Liver (tissue), 9 donors: ENCODE data around the gene GALNT17. TPM values are rescaled to one million over a fixed set of nuclear protein-coding genes. Genes with fewer than 3 reads are reported as not detected.

Experiments used
- DNase-seq: peaks from one replicate; pipeline ENCODE4 v3.0.0-alpha.2; 2017; ENCODE audit warnings: low spot score
- H3K27ac ChIP-seq, 2 donors: one replicate each; pipeline ENCODE4 v1.7.0; 2013; ENCODE audit warnings: inconsistent platforms in 2 of 2, low read length in 2 of 2, control low read depth in 1 of 2, low read depth in 1 of 2, mild to moderate bottlenecking in 1 of 2
- H3K27me3 ChIP-seq, 4 donors: one replicate each; pipeline versions ENCODE4 v1.6.1 to v1.7.0; 2013; ENCODE audit warnings: low read length in 3 of 4, inconsistent platforms in 1 of 4, mild to moderate bottlenecking in 1 of 4, moderate library complexity in 1 of 4; ENCODE audit not compliant: control insufficient read depth in 4 of 4, insufficient read depth in 4 of 4
- H3K36me3 ChIP-seq, 4 donors: one replicate each; pipeline versions ENCODE4 v1.6.1 to v1.7.0; 2013; ENCODE audit warnings: low read length in 3 of 4, mild to moderate bottlenecking in 3 of 4, low read depth in 1 of 4, moderate library complexity in 1 of 4; ENCODE audit not compliant: control insufficient read depth in 4 of 4, insufficient read depth in 3 of 4
- H3K4me1 ChIP-seq, 4 donors: one replicate each; pipeline versions ENCODE4 v1.6.1 to v1.7.0; 2013; ENCODE audit warnings: low read length in 3 of 4, mild to moderate bottlenecking in 3 of 4, moderate library complexity in 1 of 4; ENCODE audit not compliant: control insufficient read depth in 4 of 4, insufficient read depth in 4 of 4
- H3K4me3 ChIP-seq, 3 donors: one replicate each; pipeline versions ENCODE4 v1.6.1 to v1.7.0; 2013; ENCODE audit warnings: low read length in 3 of 3, control low read depth in 1 of 3, low read depth in 1 of 3, mild to moderate bottlenecking in 1 of 3
- H3K9ac ChIP-seq, 2 donors: one replicate each; pipeline ENCODE4 v1.7.0; 2013; ENCODE audit warnings: low read length in 2 of 2, mild to moderate bottlenecking in 2 of 2, moderate library complexity in 2 of 2, control low read depth in 1 of 2, low read depth in 1 of 2
- H3K9me3 ChIP-seq, 4 donors: one replicate each; pipeline versions ENCODE4 v1.6.1 to v1.7.0; 2013; ENCODE audit warnings: low read length in 3 of 4; ENCODE audit not compliant: control insufficient read depth in 4 of 4
- EGR1 ChIP-seq, 2 donors: IDR thresholded peaks; 2 replicates each; pipeline ENCODE4 v1.6.1; 2016 to 2018; ENCODE audit warnings: antibody characterized with exemption in 2 of 2, low read depth in 2 of 2
- FOXA1 ChIP-seq: IDR thresholded peaks from 2 replicates; pipeline ENCODE4 v1.6.1; 2016; ENCODE audit warnings: antibody characterized with exemption
- FOXA2 ChIP-seq: IDR thresholded peaks from 2 replicates; pipeline ENCODE4 v1.6.1; 2016; ENCODE audit warnings: antibody characterized with exemption
- GABPA ChIP-seq, 2 donors: IDR thresholded peaks in 1 of 2; conservative IDR thresholded peaks in 1 of 2; 2 replicates each; pipeline ENCODE4 v1.6.1; 2016; ENCODE audit warnings: antibody characterized with exemption in 2 of 2, mild to moderate bottlenecking in 1 of 2, moderate library complexity in 1 of 2
- HNF4A ChIP-seq, 2 donors: conservative IDR thresholded peaks; 2 replicates each; pipeline ENCODE4 v1.6.1; 2016; ENCODE audit warnings: antibody characterized with exemption in 2 of 2, mild to moderate bottlenecking in 2 of 2
- HNF4G ChIP-seq: IDR thresholded peaks from 2 replicates; pipeline ENCODE4 v1.6.1; 2016; ENCODE audit warnings: antibody characterized with exemption
- JUND ChIP-seq, 2 donors: IDR thresholded peaks; 2 replicates each; pipeline ENCODE4 v1.6.1; 2016; ENCODE audit warnings: antibody characterized with exemption in 2 of 2
- NR2F2 ChIP-seq: IDR thresholded peaks from 2 replicates; pipeline ENCODE4 v1.6.1; 2016; ENCODE audit warnings: antibody characterized with exemption
- RAD21 ChIP-seq, 2 donors: IDR thresholded peaks; 2 replicates each; pipeline ENCODE4 v1.6.1; 2016; ENCODE audit warnings: antibody characterized with exemption in 2 of 2, mild to moderate bottlenecking in 2 of 2
- RXRA ChIP-seq, 2 donors: IDR thresholded peaks; 2 replicates each; pipeline ENCODE4 v1.6.1; 2017 to 2018; ENCODE audit warnings: antibody characterized with exemption in 2 of 2, mild to moderate bottlenecking in 1 of 2
- TAF1 ChIP-seq: conservative IDR thresholded peaks from 2 replicates; pipeline ENCODE4 v1.6.1; 2016; ENCODE audit warnings: antibody characterized with exemption, mild to moderate bottlenecking
- YY1 ChIP-seq: IDR thresholded peaks from 2 replicates; pipeline ENCODE4 v1.6.1; 2016; ENCODE audit warnings: antibody characterized with exemption, mild to moderate bottlenecking
- WGBS: extraction: QIAGEN DNeasy Blood & Tissue Kit; methylation state at CpG from one replicate; pipeline ENCODE4 v1.1.7; 2013; 5-methylcytosine and 5-hydroxymethylcytosine counted together
- polyA plus RNA-seq, 2 donors: library from polyadenylated mRNA; stranded (reverse) in 1 of 2; unstranded in 1 of 2; fragments of 200-250 nt in 1 of 2; fragments of >200 nt in 1 of 2; fragmentation: Nextera tagmentation in 1 of 2; extraction: Ambion mirVana in 1 of 2; gene quantifications; one replicate each; pipeline versions ENCODE4 v1.2.1 to v1.2.3, GENCODE V29; 2013 to 2015
- total RNA-seq, 2 donors: library from RNA; depleted of rRNA; stranded (reverse); fragments of >200 nt; gene quantifications; one replicate each; pipeline ENCODE4 v1.2.3, GENCODE V29; 2014
- TF ChIP-seq, protein P1 (sequence below): IDR thresholded peaks from 2 replicates; pipeline ENCODE4 v1.6.1; 2016; ENCODE audit warnings: antibody characterized with exemption
- TF ChIP-seq, protein P2 (sequence below): fragments of 150-350 bp; IDR thresholded peaks from 2 replicates; pipeline ENCODE4 v1.5.1; 2017; ENCODE audit warnings: improper control_type of control experiment, low read depth, low read length; ENCODE audit not compliant: missing input control
- TF ChIP-seq, protein P3 (sequence below): IDR thresholded peaks from 2 replicates; pipeline ENCODE4 v1.6.1; 2016; ENCODE audit warnings: antibody characterized with exemption
- TF ChIP-seq, protein P4 (sequence below): IDR thresholded peaks from 2 replicates; pipeline ENCODE4 v1.6.1; 2016; ENCODE audit warnings: antibody characterized with exemption
- donor health status: healthy.
- donor health status: healthy.
- donor health status: healthy.
- donor health status: healthy.
- donor health status: healthy.

Gene GALNT17
- total and polyA plus RNA-seq, 4 donors, result 0.10 to 0.42 (median 0.37) TPM; not detected in 1

DNA sequence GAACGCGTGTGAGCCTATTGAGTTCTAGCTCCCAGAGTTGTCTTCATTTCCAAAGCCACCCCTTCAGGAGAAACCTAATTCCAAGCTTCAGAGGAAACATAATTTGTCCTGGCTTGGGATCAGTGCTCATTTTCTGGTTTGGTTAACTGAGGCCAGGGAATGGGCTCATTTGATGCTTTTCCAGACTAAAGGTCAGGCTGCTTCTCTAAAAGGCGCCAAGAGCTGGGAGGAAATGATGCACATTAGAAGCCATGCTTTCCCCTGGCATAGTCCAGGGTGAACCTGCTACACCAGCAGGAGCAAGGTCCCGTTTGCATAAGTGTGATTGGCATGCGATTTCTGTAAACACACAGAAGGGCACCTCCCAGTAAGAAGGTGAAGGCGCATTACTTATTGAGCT, 435.0 kb downstream of the GALNT17 start:
- 67% methylated on average over 6 of the region's 6 CpGs for WGBS
- no peak overlapping the region for H3K9ac ChIP-seq
- no peaks in the 10 kb centered on the region for H3K36me3 ChIP-seq
- no peak for DNase-seq
- TF ChIP-seq, protein P1, sequence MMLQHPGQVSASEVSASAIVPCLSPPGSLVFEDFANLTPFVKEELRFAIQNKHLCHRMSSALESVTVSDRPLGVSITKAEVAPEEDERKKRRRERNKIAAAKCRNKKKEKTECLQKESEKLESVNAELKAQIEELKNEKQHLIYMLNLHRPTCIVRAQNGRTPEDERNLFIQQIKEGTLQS, result no peak
- TF ChIP-seq NR2F2, result no peak
- no peak overlapping the region for H3K4me3 ChIP-seq
- no peak overlapping the region for H3K27ac ChIP-seq
- no peaks in the 10 kb centered on the region for H3K4me1 ChIP-seq
- H3K9me3 ChIP-seq, result no peaks in the 10 kb centered on the region
- no peaks in the 10 kb centered on the region for H3K27me3 ChIP-seq

DNA sequence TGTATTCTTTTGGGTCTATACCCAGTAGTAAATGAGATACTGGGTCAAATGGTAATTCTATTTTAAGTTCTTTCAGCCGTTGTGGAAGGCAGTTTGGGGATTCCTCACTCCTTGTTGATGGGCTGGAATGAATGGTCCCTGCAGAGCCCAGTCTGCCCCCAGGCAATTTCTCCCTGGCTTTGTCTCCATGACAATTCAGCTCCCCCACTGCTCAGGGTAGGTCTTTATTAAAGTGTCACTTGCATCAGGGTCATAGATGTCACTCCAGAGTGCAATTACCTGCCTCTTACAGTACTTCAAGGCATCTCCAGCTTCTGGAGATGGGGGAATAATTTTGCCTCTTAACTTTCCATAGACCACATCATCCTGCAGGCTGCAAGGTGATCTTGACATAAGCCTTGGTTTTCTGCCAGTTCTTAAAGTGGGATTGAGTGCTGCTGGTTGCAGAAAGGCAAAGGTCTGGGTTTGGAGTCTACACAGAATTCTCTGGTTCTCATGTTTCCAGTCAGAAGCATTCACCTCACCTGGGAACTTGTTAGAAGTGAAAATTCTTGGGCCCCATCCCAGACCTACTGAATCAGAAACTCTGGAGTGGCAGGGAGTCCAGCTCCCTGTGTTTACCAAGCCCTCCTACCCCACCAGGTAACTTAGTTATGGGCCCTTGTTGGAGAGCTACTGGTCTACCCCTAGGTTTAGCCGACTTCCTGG, 442.4 kb downstream of the GALNT17 start:
- Histone ChIP-seq H3K27ac (no peak overlapping the region), H3K4me1 (no peaks in the 10 kb centered on the region), H3K9me3 (no peaks in the 10 kb centered on the region), H3K27me3 (no peaks in the 10 kb centered on the region), H3K4me3 (no peak overlapping the region), H3K9ac (no peak overlapping the region), H3K36me3 (no peaks in the 10 kb centered on the region)
- TF ChIP-seq NR2F2, result no peak
- no peak for TF ChIP-seq RAD21 (IDR thresholded peaks at IDR 0.05)
- TF ChIP-seq, protein P1, result no peak
- DNase-seq, result no peak
- WGBS, result 72% methylated on average over 2 of the region's 2 CpGs

DNA sequence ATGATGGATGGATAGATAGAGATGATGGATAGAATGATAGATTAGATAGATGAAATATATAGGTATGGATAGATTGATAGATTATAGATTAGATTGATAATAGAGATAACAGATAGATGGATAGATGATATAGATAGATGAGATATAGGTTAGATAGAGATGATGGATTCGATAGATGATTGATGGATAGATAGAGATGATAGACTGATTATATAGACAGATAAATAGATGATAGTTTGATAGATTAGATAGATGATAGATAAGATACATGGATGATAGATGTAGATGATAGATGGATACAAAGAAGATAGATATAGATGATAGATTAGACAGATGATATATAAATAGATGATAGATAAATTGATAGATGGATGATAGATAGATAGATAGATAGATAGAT, 448.1 kb downstream of the GALNT17 start:
- Histone ChIP-seq H3K9me3 (no peaks in the 10 kb centered on the region), H3K4me1 (no peaks in the 10 kb centered on the region), H3K36me3 (no peaks in the 10 kb centered on the region), H3K27me3 (no peaks in the 10 kb centered on the region), H3K4me3 (no peak overlapping the region), H3K27ac (no peak overlapping the region), H3K9ac (no peak overlapping the region)
- TF ChIP-seq HNF4A (conservative IDR thresholded peaks at IDR 0.05) (no peak), RXRA (IDR thresholded peaks at IDR 0.05) (no peak), EGR1 (IDR thresholded peaks at IDR 0.05; ENCODE audit: low read depth in 2 of 2) (no peak), JUND (IDR thresholded peaks at IDR 0.05) (no peak)
- TF ChIP-seq, protein P2, sequence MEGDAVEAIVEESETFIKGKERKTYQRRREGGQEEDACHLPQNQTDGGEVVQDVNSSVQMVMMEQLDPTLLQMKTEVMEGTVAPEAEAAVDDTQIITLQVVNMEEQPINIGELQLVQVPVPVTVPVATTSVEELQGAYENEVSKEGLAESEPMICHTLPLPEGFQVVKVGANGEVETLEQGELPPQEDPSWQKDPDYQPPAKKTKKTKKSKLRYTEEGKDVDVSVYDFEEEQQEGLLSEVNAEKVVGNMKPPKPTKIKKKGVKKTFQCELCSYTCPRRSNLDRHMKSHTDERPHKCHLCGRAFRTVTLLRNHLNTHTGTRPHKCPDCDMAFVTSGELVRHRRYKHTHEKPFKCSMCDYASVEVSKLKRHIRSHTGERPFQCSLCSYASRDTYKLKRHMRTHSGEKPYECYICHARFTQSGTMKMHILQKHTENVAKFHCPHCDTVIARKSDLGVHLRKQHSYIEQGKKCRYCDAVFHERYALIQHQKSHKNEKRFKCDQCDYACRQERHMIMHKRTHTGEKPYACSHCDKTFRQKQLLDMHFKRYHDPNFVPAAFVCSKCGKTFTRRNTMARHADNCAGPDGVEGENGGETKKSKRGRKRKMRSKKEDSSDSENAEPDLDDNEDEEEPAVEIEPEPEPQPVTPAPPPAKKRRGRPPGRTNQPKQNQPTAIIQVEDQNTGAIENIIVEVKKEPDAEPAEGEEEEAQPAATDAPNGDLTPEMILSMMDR, result no peak
- no peak for DNase-seq
- WGBS, result 76% methylated on average over 1 of the region's 1 CpG

DNA sequence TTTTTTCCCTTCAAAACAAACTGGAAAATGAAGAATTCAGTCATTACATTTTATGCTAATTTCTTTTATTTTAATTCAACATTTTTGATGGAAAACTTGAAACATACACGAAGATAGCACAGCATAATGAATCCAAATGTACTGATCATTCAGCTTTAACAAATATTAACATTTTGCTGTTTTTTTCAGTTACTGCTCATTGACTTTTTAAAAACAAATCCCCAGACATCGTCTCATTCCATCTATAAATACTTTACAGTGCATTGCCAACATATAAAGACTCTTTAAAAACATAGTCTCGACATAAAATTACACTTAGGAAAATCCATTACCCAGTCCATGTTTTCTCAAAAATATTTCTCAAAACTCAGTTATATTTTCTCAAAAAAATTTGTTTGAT, 452.3 kb downstream of the GALNT17 start:
- Histone ChIP-seq H3K9me3 (peaks cover 0 to 8% (median 1%) of the 10 kb centered on the region in 4 donors), H3K27me3 (no peaks in the 10 kb centered on the region), H3K9ac (no peak overlapping the region), H3K4me3 (no peak overlapping the region), H3K36me3 (no peaks in the 10 kb centered on the region), H3K4me1 (no peaks in the 10 kb centered on the region), H3K27ac (no peak overlapping the region)
- DNase-seq, result no peak
- TF ChIP-seq HNF4G (no peak), YY1 (no peak), RAD21 (IDR thresholded peaks at IDR 0.05) (no peak), FOXA2 (no peak), EGR1 (IDR thresholded peaks at IDR 0.05; ENCODE audit: low read depth in 2 of 2) (no peak), GABPA (IDR thresholded peaks at IDR 0.05 in 1 of 2, conservative IDR thresholded peaks at IDR 0.05 in 1 of 2) (no peak), FOXA1 (no peak), TAF1 (no peak)
- TF ChIP-seq, protein P1, result no peak
- TF ChIP-seq, protein P3, sequence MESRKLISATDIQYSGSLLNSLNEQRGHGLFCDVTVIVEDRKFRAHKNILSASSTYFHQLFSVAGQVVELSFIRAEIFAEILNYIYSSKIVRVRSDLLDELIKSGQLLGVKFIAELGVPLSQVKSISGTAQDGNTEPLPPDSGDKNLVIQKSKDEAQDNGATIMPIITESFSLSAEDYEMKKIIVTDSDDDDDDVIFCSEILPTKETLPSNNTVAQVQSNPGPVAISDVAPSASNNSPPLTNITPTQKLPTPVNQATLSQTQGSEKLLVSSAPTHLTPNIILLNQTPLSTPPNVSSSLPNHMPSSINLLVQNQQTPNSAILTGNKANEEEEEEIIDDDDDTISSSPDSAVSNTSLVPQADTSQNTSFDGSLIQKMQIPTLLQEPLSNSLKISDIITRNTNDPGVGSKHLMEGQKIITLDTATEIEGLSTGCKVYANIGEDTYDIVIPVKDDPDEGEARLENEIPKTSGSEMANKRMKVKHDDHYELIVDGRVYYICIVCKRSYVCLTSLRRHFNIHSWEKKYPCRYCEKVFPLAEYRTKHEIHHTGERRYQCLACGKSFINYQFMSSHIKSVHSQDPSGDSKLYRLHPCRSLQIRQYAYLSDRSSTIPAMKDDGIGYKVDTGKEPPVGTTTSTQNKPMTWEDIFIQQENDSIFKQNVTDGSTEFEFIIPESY, result no peak
- TF ChIP-seq, protein P2, result no peak
- TF ChIP-seq, protein P4, sequence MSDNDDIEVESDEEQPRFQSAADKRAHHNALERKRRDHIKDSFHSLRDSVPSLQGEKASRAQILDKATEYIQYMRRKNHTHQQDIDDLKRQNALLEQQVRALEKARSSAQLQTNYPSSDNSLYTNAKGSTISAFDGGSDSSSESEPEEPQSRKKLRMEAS, result no peak
- 62% methylated on average over 3 of the region's 3 CpGs for WGBS
